Measurements from ENCODE around the gene TYK2. TPM values are rescaled to one million over a fixed set of nuclear protein-coding genes. Genes with fewer than 3 reads are reported as not detected.

Gene TYK2
- polyA plus RNA-seq, 12 donors: 52.4 to 126 (median 61.0) TPM; not detected in 1

GRCh38 chr19:10316229-10317044 is 63.9 kb downstream of the TYK2 start:
- DNase-seq: no peak

- peak; percentile 88 for DNase-seq
These were observed 64.8 kb downstream of the TYK2 start, which contains the start of gene FDX2 for GRCh38 chr19:10315335-10316214. Gene FDX2, minus strand, starts transcription at chr19:10316015. Its CDS starts 19 bp downstream, at chr19:10315996.

GRCh38 chr19:10309423-10309822 is 70.9 kb downstream of the TYK2 start, which contains the start of gene ZGLP1:
Gene ZGLP1, minus strand, starts transcription at chr19:10309815.
- DNase-seq: no peak

- DNase-seq: no peak
These were observed 74.0 kb downstream of the TYK2 start for GRCh38 chr19:10306327-10306726.

GRCh38 chr19:10305139-10305806 is 75.1 kb downstream of the TYK2 start:
- DNase-seq: no peak

Other genes with a start within 250 kb of the TYK2 start
- 100 to 1,000 TPM in 2 of 12 donors, 10 to 100 TPM in 9, not detected in 1; 47.3 to 145 (median 82.2) TPM for gene DNMT1, start 185.6 kb downstream of the TYK2 start, polyA plus RNA-seq (ENCODE audit: insufficient read length in 12 of 12)
- gene S1PR2, start 149.2 kb downstream of the TYK2 start, polyA plus RNA-seq (ENCODE audit: insufficient read length in 12 of 12): 10 to 100 TPM in 8 of 12 donors, 1 to 10 TPM in 3, not detected in 1; 9.1 to 18.1 (median 11.8) TPM
- 10 to 100 TPM in 11 of 12 donors, not detected in 1; 19.6 to 40.3 (median 26.0) TPM for gene MRPL4, start 128.4 kb downstream of the TYK2 start, polyA plus RNA-seq (ENCODE audit: insufficient read length in 12 of 12)
- gene ICAM1, start 109.5 kb downstream of the TYK2 start, polyA plus RNA-seq (ENCODE audit: insufficient read length in 12 of 12): 10 to 100 TPM in 2 of 12 donors, 1 to 10 TPM in 9, not detected in 1; 5.8 to 20.7 (median 7.8) TPM
- 1 to 10 TPM in 1 of 12 donors, under 1 TPM in 9, not detected in 2; 0.22 to 1.9 (median 0.44) TPM for gene ICAM4, start 93.6 kb downstream of the TYK2 start, polyA plus RNA-seq (ENCODE audit: insufficient read length in 12 of 12)
- gene ICAM5, start 90.6 kb downstream of the TYK2 start, polyA plus RNA-seq (ENCODE audit: insufficient read length in 12 of 12): 1 to 10 TPM in 1 of 12 donors, under 1 TPM in 4, not detected in 7; 0.05 to 1.1 (median 0.13) TPM
- 1 to 10 TPM in 10 of 12 donors, not detected in 2; 1.9 to 4.8 (median 3.5) TPM for gene ZGLP1, start 70.8 kb downstream of the TYK2 start, polyA plus RNA-seq (ENCODE audit: insufficient read length in 12 of 12)
- gene FDX2, start 64.6 kb downstream of the TYK2 start, polyA plus RNA-seq (ENCODE audit: insufficient read length in 12 of 12): 10 to 100 TPM in 11 of 12 donors, not detected in 1; 10.9 to 34.1 (median 13.6) TPM
- 10 to 100 TPM in 9 of 12 donors, 1 to 10 TPM in 2, not detected in 1; 9.3 to 27.7 (median 12.1) TPM for gene RAVER1, start 47.0 kb downstream of the TYK2 start, polyA plus RNA-seq (ENCODE audit: insufficient read length in 12 of 12)
- gene ICAM3, start 40.9 kb downstream of the TYK2 start, polyA plus RNA-seq (ENCODE audit: insufficient read length in 12 of 12): 10 to 100 TPM in 1 of 12 donors, 1 to 10 TPM in 9, not detected in 2; 4.6 to 10.4 (median 5.3) TPM
- 100 to 1,000 TPM in 11 of 12 donors, not detected in 1; 109 to 202 (median 123) TPM for gene CDC37, start 23.0 kb upstream of the TYK2 start, polyA plus RNA-seq (ENCODE audit: insufficient read length in 12 of 12)
- 1 to 10 TPM in 11 of 12 donors, not detected in 1; 2.4 to 5.2 (median 3.2) TPM for gene PDE4A, start 40.0 kb upstream of the TYK2 start, polyA plus RNA-seq (ENCODE audit: insufficient read length in 12 of 12)
- gene KEAP1, start 122.8 kb upstream of the TYK2 start, polyA plus RNA-seq (ENCODE audit: insufficient read length in 12 of 12): 10 to 100 TPM in 11 of 12 donors, not detected in 1; 30.3 to 85.6 (median 66.2) TPM
- 1 to 10 TPM in 9 of 12 donors, under 1 TPM in 1, not detected in 2; 0.86 to 2.4 (median 1.6) TPM for gene S1PR5, start 136.9 kb upstream of the TYK2 start, polyA plus RNA-seq (ENCODE audit: insufficient read length in 12 of 12)
- gene ATG4D, start 163.3 kb upstream of the TYK2 start, polyA plus RNA-seq (ENCODE audit: insufficient read length in 12 of 12): 10 to 100 TPM in 11 of 12 donors, not detected in 1; 16.8 to 57.9 (median 19.9) TPM
- gene KRI1, start 185.4 kb upstream of the TYK2 start, polyA plus RNA-seq (ENCODE audit: insufficient read length in 12 of 12): 10 to 100 TPM in 11 of 12 donors, not detected in 1; 15.9 to 47.3 (median 22.8) TPM
- 10 to 100 TPM in 11 of 12 donors, not detected in 1; 11.8 to 36.1 (median 14.3) TPM for gene CDKN2D, start 188.4 kb upstream of the TYK2 start, polyA plus RNA-seq (ENCODE audit: insufficient read length in 12 of 12)
- gene AP1M2, start 206.7 kb upstream of the TYK2 start, polyA plus RNA-seq (ENCODE audit: insufficient read length in 12 of 12): 1 to 10 TPM in 4 of 12 donors, under 1 TPM in 3, not detected in 5; 0.31 to 6.6 (median 1.2) TPM
- gene SLC44A2, start 245.0 kb upstream of the TYK2 start, polyA plus RNA-seq (ENCODE audit: insufficient read length in 12 of 12): 100 to 1,000 TPM; 112 to 710 (median 142) TPM

All from muscle of arm (tissue), 12 donors.